Measurements from ENCODE around the gene TTBK2. TPM values are rescaled to one million over a fixed set of nuclear protein-coding genes. Genes with fewer than 3 reads are reported as not detected.

The TTBK2 gene
- total and polyA plus RNA-seq, 2 donors (not counting 1 experiment from before 2014, with no cell fraction given): 4.3 to 39.6 TPM

GRCh38 chr15:42804739-42805138 is 115.8 kb downstream of the TTBK2 start:
- intact Hi-C loops (cut with micrococcal nuclease): no loop called here
- Histone ChIP-seq H3K79me2 (ENCODE audit: control insufficient read depth, insufficient read depth, low read length) (no peaks in the 10 kb centered on the region), H2AFZ (ENCODE audit: insufficient read depth, low read depth, low read length, poor library complexity, severe bottlenecking) (no peak overlapping the region), H3K4me3 (ENCODE audit: control extremely low read depth in 1 of 5, extremely low read depth in 1 of 5, insufficient read depth in 1 of 5, low read depth in 2 of 5, low read length in 4 of 5) (no peak overlapping the region), H3K4me1 (ENCODE audit: control insufficient read depth in 2 of 2, insufficient read depth in 2 of 2, low read length in 2 of 2) (no peaks in the 10 kb centered on the region), H3K27ac (ENCODE audit: low read length in 2 of 2) (no peak overlapping the region), H4K20me1 (ENCODE audit: control insufficient read depth, insufficient read depth, low read length, poor library complexity, severe bottlenecking) (no peaks in the 10 kb centered on the region), H3K27me3 (replicated peaks in 1 of 4; ENCODE audit: control extremely low read depth in 1 of 4, control insufficient read depth in 3 of 4, insufficient read depth in 4 of 4, low read length in 3 of 4) (no peaks in the 10 kb centered on the region), H3K9ac (ENCODE audit: low read length) (no peak overlapping the region), H3K36me3 (replicated peaks in 1 of 2; ENCODE audit: control extremely low read depth in 1 of 2, control insufficient read depth in 1 of 2, extremely low read depth in 1 of 2, insufficient read depth in 2 of 2, low read length in 1 of 2) (peaks cover 0 to 15% of the 10 kb centered on the region in 2 experiments), H3K4me2 (replicated peaks; ENCODE audit: low read depth, low read length, poor library complexity, severe bottlenecking) (no peak overlapping the region), H3K9me3 (ENCODE audit: control extremely low read depth in 1 of 3, control insufficient read depth in 2 of 3, insufficient read depth in 1 of 3, low read length in 2 of 3) (no peaks in the 10 kb centered on the region)
- Mint-ChIP-seq H3K4me1 (no peaks in the 10 kb centered on the region), H3K27me3 (no peaks in the 10 kb centered on the region), H3K9me3 (ENCODE audit: insufficient read depth) (no peaks in the 10 kb centered on the region), H3K4me3 (no peak overlapping the region), H3K27ac (no peak overlapping the region)
- 100% methylated on average over 1 of the region's 3 CpGs for WGBS (ENCODE audit: insufficient coverage)
- ChIA-PET CTCF (interaction anchor here (0.6 to 1.5 kb wide), 2 partner anchors 121 to 594 kb away, joined by 3 to 4 read pairs; no protein-coding TSS in a partner anchor), POLR2A (no interaction called here)
- DNase-seq (no peak), ATAC-seq (ENCODE audit: low read depth) (no peak)
- TF ChIP-seq EZH2 (IDR thresholded peaks at IDR 0.05; ENCODE audit: borderline replicate concordance, insufficient read depth, low read depth, low read length, poor library complexity, severe bottlenecking) (no peak), CTCF (IDR thresholded peaks at IDR 0.05) (no peak)

- Histone ChIP-seq H3K9me3 (ENCODE audit: control extremely low read depth in 1 of 3, control insufficient read depth in 2 of 3, insufficient read depth in 1 of 3, low read length in 2 of 3) (no peaks in the 10 kb centered on the region), H2AFZ (ENCODE audit: insufficient read depth, low read depth, low read length, poor library complexity, severe bottlenecking) (no peak overlapping the region), H3K9ac (ENCODE audit: low read length) (no peak overlapping the region), H3K27ac (ENCODE audit: low read length in 2 of 2) (no peak overlapping the region), H3K4me3 (ENCODE audit: control extremely low read depth in 1 of 5, extremely low read depth in 1 of 5, insufficient read depth in 1 of 5, low read depth in 2 of 5, low read length in 4 of 5) (no peak overlapping the region), H3K27me3 (replicated peaks in 1 of 4; ENCODE audit: control extremely low read depth in 1 of 4, control insufficient read depth in 3 of 4, insufficient read depth in 4 of 4, low read length in 3 of 4) (no peaks in the 10 kb centered on the region), H4K20me1 (ENCODE audit: control insufficient read depth, insufficient read depth, low read length, poor library complexity, severe bottlenecking) (no peaks in the 10 kb centered on the region), H3K79me2 (ENCODE audit: control insufficient read depth, insufficient read depth, low read length) (no peaks in the 10 kb centered on the region), H3K4me1 (ENCODE audit: control insufficient read depth in 2 of 2, insufficient read depth in 2 of 2, low read length in 2 of 2) (no peaks in the 10 kb centered on the region), H3K36me3 (replicated peaks in 1 of 2; ENCODE audit: control extremely low read depth in 1 of 2, control insufficient read depth in 1 of 2, extremely low read depth in 1 of 2, insufficient read depth in 2 of 2, low read length in 1 of 2) (peaks cover 0 to 15% of the 10 kb centered on the region in 2 experiments), H3K4me2 (replicated peaks; ENCODE audit: low read depth, low read length, poor library complexity, severe bottlenecking) (no peak overlapping the region)
- Mint-ChIP-seq H3K9me3 (ENCODE audit: insufficient read depth) (no peaks in the 10 kb centered on the region), H3K4me1 (no peaks in the 10 kb centered on the region), H3K27me3 (no peaks in the 10 kb centered on the region), H3K4me3 (no peak overlapping the region), H3K27ac (no peak overlapping the region)
- ATAC-seq (ENCODE audit: low read depth): no peak
- no CpG with 5 or more reads among the region's 4 CpGs for WGBS (ENCODE audit: insufficient coverage)
- DNase-seq: no peak
- intact Hi-C loops (cut with micrococcal nuclease): no loop called here
- ChIA-PET CTCF (no interaction called here), POLR2A (no interaction called here)
- no peak for TF ChIP-seq EZH2 (IDR thresholded peaks at IDR 0.05; ENCODE audit: borderline replicate concordance, insufficient read depth, low read depth, low read length, poor library complexity, severe bottlenecking)
- no peak for TF ChIP-seq CTCF (IDR thresholded peaks at IDR 0.05)
Measured at GRCh38 chr15:42803436-42803835, 117.1 kb downstream of the TTBK2 start.

All from B cell (primary cell).